GM18499 (cell line): Measurements from ENCODE around the gene COX10.
"Not testable (repeated sequence)": the region's sequence is repeated elsewhere in the genome, so short reads cannot be mapped to it uniquely, and the experiment has no call there.

Experiments
- ATAC-seq: cut with Tn5 transposase; IDR thresholded peaks from one replicate; pipeline ENCODE4 v1.9.1; 2021; ENCODE audit warnings: moderate number of reproducible peaks; ENCODE audit not compliant: insufficient read depth, unreplicated experiment

The COX10 gene

GRCh38 chr17:14201021-14201987 lies 132.0 kb downstream of the COX10 start:
- ATAC-seq: no peak

- ATAC-seq: no peak
Observed at GRCh38 chr17:14201988-14202380, 132.7 kb downstream of the COX10 start.

GRCh38 chr17:14202388-14203166 lies 133.3 kb downstream of the COX10 start:
- no peak for ATAC-seq

- ATAC-seq: no peak
Observed at GRCh38 chr17:14203388-14203787, 134.1 kb downstream of the COX10 start.

- ATAC-seq: no peak
Observed at GRCh38 chr17:14204084-14204483, 134.8 kb downstream of the COX10 start.

GRCh38 chr17:14204546-14204945 lies 135.2 kb downstream of the COX10 start:
- ATAC-seq: no peak

GRCh38 chr17:14205380-14205779 lies 136.1 kb downstream of the COX10 start:
- no peak for ATAC-seq

- ATAC-seq: no peak
Observed at GRCh38 chr17:14205992-14206461, 136.7 kb downstream of the COX10 start.

GRCh38 chr17:14206891-14207290 lies 137.6 kb downstream of the COX10 start:
- ATAC-seq: no peak

GRCh38 chr17:14207791-14208190 lies 138.5 kb downstream of the COX10 start:
- no peak for ATAC-seq

- ATAC-seq: no peak
Observed at GRCh38 chr17:14209215-14209614, 139.9 kb downstream of the COX10 start.

GRCh38 chr17:14211246-14211645 lies 141.9 kb downstream of the COX10 start:
- no peak for ATAC-seq

- no peak for ATAC-seq
Observed at GRCh38 chr17:14211801-14212200, 142.5 kb downstream of the COX10 start.

- ATAC-seq: no peak
Observed at GRCh38 chr17:14212401-14212800, 143.1 kb downstream of the COX10 start.

- ATAC-seq: no peak
Observed at GRCh38 chr17:14214271-14214670, 145.0 kb downstream of the COX10 start.

- ATAC-seq: no peak
Observed at GRCh38 chr17:14222611-14223010, 153.3 kb downstream of the COX10 start.

- no peak for ATAC-seq
Observed at GRCh38 chr17:14225254-14225980, 156.1 kb downstream of the COX10 start.

- no peak for ATAC-seq
Observed at GRCh38 chr17:14227052-14227451, 157.7 kb downstream of the COX10 start.

- no peak for ATAC-seq
Observed at GRCh38 chr17:14228903-14229302, 159.6 kb downstream of the COX10 start.

- ATAC-seq: not testable (repeated sequence)
Observed at GRCh38 chr17:14231187-14231586, 161.9 kb downstream of the COX10 start.
